ENCODE results near the gene C10orf105. TPM values are rescaled to one million over a fixed set of nuclear protein-coding genes. Genes with fewer than 3 reads are reported as not detected.

Gene C10orf105
- total RNA-seq, 1 donor, result under 0.01 TPM

DNA sequence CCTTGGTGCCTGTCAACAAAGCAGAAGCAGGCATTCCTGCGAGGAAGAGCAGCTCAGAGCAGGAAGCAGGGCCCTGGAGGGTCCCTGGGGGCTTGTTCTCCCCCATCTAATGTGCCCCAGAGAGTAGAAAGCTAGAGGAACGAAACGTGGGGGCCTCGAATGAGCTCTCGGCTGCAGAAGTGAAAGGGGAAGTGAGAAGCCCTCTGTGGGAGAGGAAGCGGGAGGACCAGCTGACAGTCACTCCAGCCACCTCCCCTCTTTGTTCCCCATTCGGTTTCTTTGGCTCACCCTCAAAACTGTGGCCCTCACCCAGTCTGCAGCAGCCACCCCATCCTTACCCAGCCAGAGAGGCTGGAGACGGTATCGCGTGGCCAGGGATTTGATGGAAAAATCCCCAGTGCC is 25.0 kb downstream of the C10orf105 start:
- H3K4me2 ChIP-seq (ENCODE audit: insufficient read depth, low read length), result no peak overlapping the region
- H3K79me2 ChIP-seq (ENCODE audit: insufficient read depth, low read length), result no peaks in the 10 kb centered on the region
- H4K20me1 ChIP-seq (ENCODE audit: insufficient read depth, low read length), result no peaks in the 10 kb centered on the region
- TF ChIP-seq, protein P1, sequence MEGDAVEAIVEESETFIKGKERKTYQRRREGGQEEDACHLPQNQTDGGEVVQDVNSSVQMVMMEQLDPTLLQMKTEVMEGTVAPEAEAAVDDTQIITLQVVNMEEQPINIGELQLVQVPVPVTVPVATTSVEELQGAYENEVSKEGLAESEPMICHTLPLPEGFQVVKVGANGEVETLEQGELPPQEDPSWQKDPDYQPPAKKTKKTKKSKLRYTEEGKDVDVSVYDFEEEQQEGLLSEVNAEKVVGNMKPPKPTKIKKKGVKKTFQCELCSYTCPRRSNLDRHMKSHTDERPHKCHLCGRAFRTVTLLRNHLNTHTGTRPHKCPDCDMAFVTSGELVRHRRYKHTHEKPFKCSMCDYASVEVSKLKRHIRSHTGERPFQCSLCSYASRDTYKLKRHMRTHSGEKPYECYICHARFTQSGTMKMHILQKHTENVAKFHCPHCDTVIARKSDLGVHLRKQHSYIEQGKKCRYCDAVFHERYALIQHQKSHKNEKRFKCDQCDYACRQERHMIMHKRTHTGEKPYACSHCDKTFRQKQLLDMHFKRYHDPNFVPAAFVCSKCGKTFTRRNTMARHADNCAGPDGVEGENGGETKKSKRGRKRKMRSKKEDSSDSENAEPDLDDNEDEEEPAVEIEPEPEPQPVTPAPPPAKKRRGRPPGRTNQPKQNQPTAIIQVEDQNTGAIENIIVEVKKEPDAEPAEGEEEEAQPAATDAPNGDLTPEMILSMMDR (IDR thresholded peaks at IDR 0.05; ENCODE audit: extremely low read depth, low read depth, low read length), result no peak
- no peak overlapping the region for H3K4me3 ChIP-seq (ENCODE audit: insufficient read depth, low read length)
- no peak overlapping the region for H2AFZ ChIP-seq (ENCODE audit: low read length)
- no peaks in the 10 kb centered on the region for H3K9me3 ChIP-seq (ENCODE audit: low read depth, low read length)
- no peak for DNase-seq (ENCODE audit: insufficient read length, low spot score, missing footprints)
- H3K27ac ChIP-seq (ENCODE audit: low read depth, low read length), result no peak overlapping the region
- peaks cover 11% of the 10 kb centered on the region for H3K27me3 ChIP-seq (ENCODE audit: insufficient read depth, low read length)
- H3K4me1 ChIP-seq (ENCODE audit: insufficient read depth, low read length), result no peaks in the 10 kb centered on the region
- no peaks in the 10 kb centered on the region for H3K36me3 ChIP-seq (ENCODE audit: insufficient read depth, low read length)

DNA sequence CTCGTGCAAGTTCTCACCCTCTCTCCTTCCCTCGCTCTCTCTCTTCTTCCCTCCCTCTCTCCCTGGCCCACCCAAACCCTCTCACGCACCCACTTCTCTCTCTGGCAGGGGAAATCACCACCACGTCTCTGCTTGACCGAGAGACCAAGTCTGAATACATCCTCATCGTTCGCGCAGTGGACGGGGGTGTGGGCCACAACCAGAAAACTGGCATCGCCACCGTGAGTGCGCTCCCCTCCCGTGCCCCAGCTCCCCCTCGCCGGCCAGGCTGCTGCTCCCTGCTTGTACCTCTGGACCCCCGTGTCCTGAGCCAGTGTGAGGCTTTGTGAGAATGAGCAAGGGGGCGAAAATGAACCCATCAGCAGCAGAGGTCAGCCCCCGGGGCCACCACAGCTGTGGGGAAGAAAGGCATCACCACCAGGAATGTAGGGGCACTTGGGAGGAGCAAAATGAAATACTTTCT is 25.5 kb downstream of the C10orf105 start:
- H3K79me2 ChIP-seq (ENCODE audit: insufficient read depth, low read length), result no peaks in the 10 kb centered on the region
- no peak overlapping the region for H3K4me2 ChIP-seq (ENCODE audit: insufficient read depth, low read length)
- H3K4me3 ChIP-seq (ENCODE audit: insufficient read depth, low read length), result no peak overlapping the region
- DNase-seq (ENCODE audit: insufficient read length, low spot score, missing footprints), result no peak
- no peak overlapping the region for H3K27ac ChIP-seq (ENCODE audit: low read depth, low read length)
- H3K27me3 ChIP-seq (ENCODE audit: insufficient read depth, low read length), result peaks cover 9% of the 10 kb centered on the region
- H3K9me3 ChIP-seq (ENCODE audit: low read depth, low read length), result no peaks in the 10 kb centered on the region
- TF ChIP-seq, protein P1 (IDR thresholded peaks at IDR 0.05; ENCODE audit: extremely low read depth, low read depth, low read length), result no peak
- no peaks in the 10 kb centered on the region for H3K4me1 ChIP-seq (ENCODE audit: insufficient read depth, low read length)
- H2AFZ ChIP-seq (ENCODE audit: low read length), result no peak overlapping the region
- H4K20me1 ChIP-seq (ENCODE audit: insufficient read depth, low read length), result no peaks in the 10 kb centered on the region
- H3K36me3 ChIP-seq (ENCODE audit: insufficient read depth, low read length), result no peaks in the 10 kb centered on the region

DNA sequence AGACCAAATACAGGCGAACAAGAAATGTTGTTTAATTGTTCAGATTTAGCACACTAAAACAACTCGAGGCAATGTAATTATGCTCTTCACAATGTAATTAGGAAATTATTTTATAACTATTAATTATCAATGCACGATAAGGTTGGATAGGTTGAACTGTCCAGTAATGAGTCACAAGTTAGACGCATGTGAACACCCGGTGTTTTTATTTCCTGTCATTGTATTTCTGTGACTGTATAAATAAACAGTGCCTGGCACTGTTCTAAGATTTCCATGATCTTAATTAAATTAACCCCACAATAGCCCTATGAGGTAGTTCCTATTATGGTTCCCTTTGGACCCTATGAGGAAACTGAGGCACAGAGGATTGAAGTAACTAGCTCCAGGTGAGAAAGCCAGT is 26.2 kb downstream of the C10orf105 start:
- no peak overlapping the region for H3K4me2 ChIP-seq (ENCODE audit: insufficient read depth, low read length)
- TF ChIP-seq, protein P1 (IDR thresholded peaks at IDR 0.05; ENCODE audit: extremely low read depth, low read depth, low read length), result no peak
- H3K27ac ChIP-seq (ENCODE audit: low read depth, low read length), result no peak overlapping the region

DNA sequence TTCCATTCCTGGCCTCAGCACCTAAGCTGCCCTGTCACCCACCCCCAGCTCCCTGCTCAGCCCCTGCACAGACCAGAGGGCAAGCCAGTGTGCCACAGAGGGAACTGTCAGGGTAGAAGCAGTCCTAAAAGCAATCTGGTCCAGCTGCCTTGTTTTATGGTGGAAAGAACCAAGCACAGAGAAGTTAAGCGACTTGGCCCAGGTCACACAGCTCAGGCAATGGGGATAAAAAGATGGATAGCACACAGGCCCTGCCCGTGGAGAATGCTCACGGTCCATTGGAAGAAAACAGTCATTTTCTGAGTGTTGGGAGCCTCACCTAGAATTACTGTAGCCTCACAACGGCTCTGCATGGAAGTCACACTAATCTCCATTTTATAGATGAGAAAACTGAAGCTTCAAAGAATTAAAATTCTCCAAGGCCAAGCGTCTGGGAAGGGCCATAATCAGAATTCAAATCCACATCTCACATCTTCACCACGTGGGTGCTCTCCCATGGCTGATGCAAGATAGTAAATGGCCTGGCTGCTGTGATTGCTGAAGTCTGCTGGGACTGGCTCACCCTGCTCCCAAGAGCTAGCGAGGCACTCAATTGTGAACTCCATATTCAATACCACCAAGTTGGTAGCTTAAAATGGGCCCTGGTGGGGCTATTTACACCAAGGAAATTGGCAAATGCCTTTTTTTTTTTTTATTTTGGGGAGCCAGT is 26.8 kb downstream of the C10orf105 start:
- no peak overlapping the region for H3K4me2 ChIP-seq (ENCODE audit: insufficient read depth, low read length)
- H3K36me3 ChIP-seq (ENCODE audit: insufficient read depth, low read length), result no peaks in the 10 kb centered on the region
- no peaks in the 10 kb centered on the region for H3K79me2 ChIP-seq (ENCODE audit: insufficient read depth, low read length)
- no peaks in the 10 kb centered on the region for H3K9me3 ChIP-seq (ENCODE audit: low read depth, low read length)
- H3K4me1 ChIP-seq (ENCODE audit: insufficient read depth, low read length), result no peaks in the 10 kb centered on the region
- no peaks in the 10 kb centered on the region for H4K20me1 ChIP-seq (ENCODE audit: insufficient read depth, low read length)
- H3K27ac ChIP-seq (ENCODE audit: low read depth, low read length), result no peak overlapping the region
- H2AFZ ChIP-seq (ENCODE audit: low read length), result no peak overlapping the region
- TF ChIP-seq, protein P1 (IDR thresholded peaks at IDR 0.05; ENCODE audit: extremely low read depth, low read depth, low read length), result no peak
- no peak for DNase-seq (ENCODE audit: insufficient read length, low spot score, missing footprints)
- H3K27me3 ChIP-seq (ENCODE audit: insufficient read depth, low read length), result no peaks in the 10 kb centered on the region
- no peak overlapping the region for H3K4me3 ChIP-seq (ENCODE audit: insufficient read depth, low read length)

More for the DNA sequence above, 26.2 kb downstream of the C10orf105 start:
- Histone ChIP-seq H3K36me3 (ENCODE audit: insufficient read depth, low read length) (no peaks in the 10 kb centered on the region), H2AFZ (ENCODE audit: low read length) (no peak overlapping the region), H3K4me3 (ENCODE audit: insufficient read depth, low read length) (no peak overlapping the region), H4K20me1 (ENCODE audit: insufficient read depth, low read length) (no peaks in the 10 kb centered on the region), H3K9me3 (ENCODE audit: low read depth, low read length) (no peaks in the 10 kb centered on the region), H3K4me1 (ENCODE audit: insufficient read depth, low read length) (no peaks in the 10 kb centered on the region), H3K27me3 (ENCODE audit: insufficient read depth, low read length) (peaks cover 3% of the 10 kb centered on the region), H3K79me2 (ENCODE audit: insufficient read depth, low read length) (no peaks in the 10 kb centered on the region)
- DNase-seq (ENCODE audit: insufficient read length, low spot score, missing footprints), result no peak

Measured in osteoblast (primary cell).